GM10266 (cell line): Measurements from ENCODE around the gene GPR132.

ENCODE experiments used
- DNase-seq: peaks from one replicate; pipeline ENCODE4 v3.0.0; 2012; ENCODE audit errors: extremely low spot score
- TF ChIP-seq, protein P1 (sequence below): IDR thresholded peaks from 2 replicates; pipeline ENCODE4 v1.5.1; 2012; ENCODE audit warnings: mild to moderate bottlenecking, low read depth; ENCODE audit not compliant: control insufficient read depth, insufficient read depth; ENCODE audit errors: missing control alignments

The GPR132 gene

DNA sequence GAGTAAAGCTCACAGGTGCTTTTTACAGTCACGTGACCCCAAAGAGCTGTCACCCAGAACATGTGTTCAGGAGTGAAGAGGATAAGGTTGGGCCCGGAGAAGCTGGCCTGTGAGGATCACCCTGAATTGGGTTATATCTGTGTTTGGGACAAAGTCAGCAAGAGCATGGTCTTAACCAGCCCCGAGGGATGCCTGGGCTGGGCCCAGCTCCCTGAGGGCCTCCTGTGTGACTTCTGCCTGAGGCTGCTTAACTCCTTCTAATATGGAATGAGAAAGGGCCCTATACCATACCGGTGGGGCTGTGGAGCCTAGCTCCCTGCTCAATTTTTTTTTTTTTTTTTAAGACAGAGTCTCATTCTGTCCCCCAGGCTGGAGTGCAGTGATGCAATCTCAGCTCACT lies 46.8 kb downstream of the GPR132 start:
- TF ChIP-seq, protein P1, sequence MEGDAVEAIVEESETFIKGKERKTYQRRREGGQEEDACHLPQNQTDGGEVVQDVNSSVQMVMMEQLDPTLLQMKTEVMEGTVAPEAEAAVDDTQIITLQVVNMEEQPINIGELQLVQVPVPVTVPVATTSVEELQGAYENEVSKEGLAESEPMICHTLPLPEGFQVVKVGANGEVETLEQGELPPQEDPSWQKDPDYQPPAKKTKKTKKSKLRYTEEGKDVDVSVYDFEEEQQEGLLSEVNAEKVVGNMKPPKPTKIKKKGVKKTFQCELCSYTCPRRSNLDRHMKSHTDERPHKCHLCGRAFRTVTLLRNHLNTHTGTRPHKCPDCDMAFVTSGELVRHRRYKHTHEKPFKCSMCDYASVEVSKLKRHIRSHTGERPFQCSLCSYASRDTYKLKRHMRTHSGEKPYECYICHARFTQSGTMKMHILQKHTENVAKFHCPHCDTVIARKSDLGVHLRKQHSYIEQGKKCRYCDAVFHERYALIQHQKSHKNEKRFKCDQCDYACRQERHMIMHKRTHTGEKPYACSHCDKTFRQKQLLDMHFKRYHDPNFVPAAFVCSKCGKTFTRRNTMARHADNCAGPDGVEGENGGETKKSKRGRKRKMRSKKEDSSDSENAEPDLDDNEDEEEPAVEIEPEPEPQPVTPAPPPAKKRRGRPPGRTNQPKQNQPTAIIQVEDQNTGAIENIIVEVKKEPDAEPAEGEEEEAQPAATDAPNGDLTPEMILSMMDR = no peak
- no peak for DNase-seq

DNA sequence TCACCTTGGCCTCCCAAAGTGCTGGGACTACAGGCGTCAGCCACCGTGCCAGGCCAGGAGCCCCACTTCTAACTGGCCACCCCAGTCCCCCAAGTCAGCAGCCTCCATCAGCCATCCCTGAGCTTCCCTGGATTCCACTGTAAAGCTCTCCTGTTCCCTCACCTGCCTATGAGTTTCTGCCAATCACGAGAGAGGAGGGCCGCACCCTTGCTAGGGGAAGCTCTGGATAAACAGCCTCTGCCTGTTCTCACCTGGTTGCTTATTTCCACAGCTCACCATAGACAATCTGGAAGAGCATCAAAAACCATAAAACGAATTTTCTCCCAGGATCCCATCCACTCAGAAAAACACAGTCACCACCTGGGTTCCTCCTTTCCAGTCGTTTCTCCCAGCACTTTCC lies 49.3 kb downstream of the GPR132 start:
- DNase-seq = no peak
- TF ChIP-seq, protein P1 = no peak

DNA sequence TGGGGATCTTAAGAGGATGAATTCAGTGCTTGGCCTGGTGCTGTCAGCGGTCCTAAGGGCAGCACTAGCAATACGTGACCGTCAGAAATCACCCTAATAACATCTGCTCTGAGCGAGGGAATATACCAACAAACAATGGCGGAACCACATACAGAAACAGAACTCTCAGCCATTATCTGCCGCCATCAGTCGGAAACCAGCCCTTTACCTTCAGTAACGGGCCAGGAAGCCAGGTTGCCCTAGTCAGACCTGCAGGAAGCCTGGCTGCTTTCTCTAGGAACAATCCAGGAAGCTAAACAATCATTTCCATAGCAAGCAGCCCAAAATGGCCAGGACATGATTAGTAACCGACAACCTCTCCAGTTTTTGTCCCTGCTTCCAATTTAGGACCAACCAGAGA lies 50.0 kb downstream of the GPR132 start:
- DNase-seq = no peak
- TF ChIP-seq, protein P1 = no peak

DNA sequence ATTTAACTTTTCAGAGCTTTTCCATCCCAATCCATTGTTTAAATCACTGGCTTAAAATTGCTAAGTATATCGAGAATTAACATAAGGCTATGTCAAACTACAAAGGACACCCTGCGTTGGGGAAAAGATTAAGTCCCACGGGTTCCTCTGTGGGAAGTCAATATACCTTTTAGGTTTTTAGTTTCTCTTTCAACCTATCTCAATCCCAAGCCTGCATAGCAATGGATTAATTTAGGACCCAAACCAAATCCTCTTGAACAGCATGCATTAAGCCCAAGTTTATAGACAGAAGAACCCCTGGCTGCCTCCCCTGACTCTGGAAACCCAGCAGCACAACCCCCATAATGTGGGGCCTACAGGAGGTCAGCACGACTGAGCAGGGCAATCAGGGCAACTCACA lies 50.6 kb downstream of the GPR132 start:
- TF ChIP-seq, protein P1 = no peak
- no peak for DNase-seq

DNA sequence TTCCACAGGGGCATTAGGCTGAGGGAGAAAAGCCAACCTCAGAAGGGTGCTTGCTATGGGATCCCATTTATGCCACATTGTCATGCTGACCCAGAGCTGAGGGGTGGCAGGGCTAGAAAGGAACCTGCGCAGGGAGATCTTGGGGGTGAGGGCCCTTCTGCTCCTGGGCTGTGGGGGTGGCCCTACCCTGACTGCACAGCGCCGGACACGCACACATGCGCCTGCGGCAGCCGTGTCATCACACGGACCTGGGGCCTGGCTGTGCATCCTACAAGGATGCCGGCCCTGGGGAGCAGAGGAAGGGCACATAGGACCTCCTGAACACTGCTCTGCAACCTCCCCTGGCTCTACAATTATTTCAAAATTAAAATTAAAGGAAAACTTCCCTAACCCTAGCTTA lies 51.2 kb downstream of the GPR132 start:
- DNase-seq = no peak
- TF ChIP-seq, protein P1 = no peak

DNA sequence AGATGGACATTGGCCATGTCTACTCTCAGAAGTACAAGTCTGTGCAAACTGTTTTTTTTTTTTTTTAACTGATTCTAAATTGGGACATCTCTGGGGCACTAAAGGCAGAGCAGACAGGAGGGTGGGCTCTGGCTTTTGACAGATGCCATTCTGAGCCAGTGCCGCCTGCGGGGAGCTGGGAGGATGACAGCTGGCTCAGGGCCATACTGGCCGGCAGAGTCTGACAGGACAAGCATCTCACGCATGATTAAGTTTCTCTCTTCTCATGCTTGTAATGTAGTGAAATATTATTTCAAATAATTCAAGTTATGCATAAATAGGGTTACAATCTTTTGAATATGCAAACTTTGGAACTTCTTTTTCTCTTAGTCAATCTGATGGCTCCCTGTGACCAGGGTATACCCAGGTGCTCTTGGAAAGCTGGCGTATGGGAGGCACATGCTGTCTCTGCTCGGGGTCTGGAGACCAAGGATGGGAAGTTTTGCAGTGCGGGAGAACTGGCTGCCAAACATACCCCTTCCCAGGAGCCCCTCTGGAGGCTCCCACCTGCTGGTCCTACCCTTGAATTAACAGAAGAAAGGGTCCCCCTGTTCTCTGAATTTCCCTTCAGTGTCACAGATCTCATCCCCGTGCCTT lies 52.0 kb downstream of the GPR132 start:
- DNase-seq = no peak
- TF ChIP-seq, protein P1 = no peak

DNA sequence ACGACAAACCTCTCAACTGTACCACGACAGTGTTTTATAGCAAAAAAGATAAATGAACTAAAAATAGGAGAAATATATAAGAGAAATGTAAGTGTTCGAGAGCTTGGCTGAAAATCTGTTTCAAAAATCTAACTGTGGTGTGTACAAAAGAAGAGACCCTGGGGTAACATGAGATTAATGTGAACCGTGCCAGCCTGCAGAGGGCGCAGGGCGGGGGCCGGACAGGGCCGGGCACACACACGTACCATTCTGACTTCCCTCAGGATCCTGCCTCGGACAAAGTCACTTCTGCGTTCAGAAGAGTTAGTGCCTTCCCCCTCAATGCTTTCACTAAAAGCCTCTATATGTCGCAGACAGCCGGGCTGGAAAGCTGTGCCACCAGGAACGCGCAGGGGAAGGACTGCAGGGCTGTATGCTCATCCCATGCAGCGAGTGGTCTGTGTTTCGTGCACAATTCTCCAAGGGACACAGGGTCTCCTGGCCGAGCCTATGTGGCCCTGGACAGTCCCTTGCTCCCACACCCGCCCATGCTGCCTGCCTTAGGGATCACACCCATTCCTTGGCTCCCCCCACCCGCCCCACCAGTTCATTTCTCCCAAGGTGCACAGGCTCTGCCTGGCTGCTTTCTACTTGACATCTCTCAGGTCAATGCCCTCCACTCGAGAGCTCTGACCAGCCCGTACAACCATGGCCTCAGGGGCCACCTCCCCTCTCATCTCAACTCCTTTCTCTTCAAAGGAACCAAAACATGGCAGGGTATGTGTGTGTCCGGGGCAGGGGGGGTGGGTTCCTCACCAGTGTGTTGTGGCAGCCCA lies 52.9 kb downstream of the GPR132 start:
- no peak for DNase-seq
- TF ChIP-seq, protein P1 = no peak
